Measurements from ENCODE around the gene GYPB.
"Not testable (repeated sequence)": the region's sequence is repeated elsewhere in the genome, so short reads cannot be mapped to it uniquely, and the experiment has no call there.

DNA sequence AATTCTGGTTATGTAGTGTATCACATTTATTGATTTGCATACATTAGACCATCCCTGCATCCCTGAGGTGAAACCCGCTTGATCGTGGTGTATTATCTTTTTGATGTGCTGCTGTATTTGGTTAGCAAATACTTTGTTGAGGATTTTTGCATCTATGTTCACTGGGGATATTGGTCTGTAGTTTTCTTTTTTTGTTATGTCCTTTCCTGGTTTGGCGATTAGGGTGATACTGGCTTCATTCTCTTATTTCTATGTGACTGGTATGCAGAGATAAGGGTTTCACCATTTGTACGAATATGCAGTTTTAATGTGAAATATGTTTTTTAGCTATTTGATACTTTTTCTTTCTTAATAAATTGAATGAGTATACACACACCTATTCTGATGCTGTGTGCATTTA, 45.2 kb downstream of the GYPB start:
- TF ChIP-seq, protein P1, sequence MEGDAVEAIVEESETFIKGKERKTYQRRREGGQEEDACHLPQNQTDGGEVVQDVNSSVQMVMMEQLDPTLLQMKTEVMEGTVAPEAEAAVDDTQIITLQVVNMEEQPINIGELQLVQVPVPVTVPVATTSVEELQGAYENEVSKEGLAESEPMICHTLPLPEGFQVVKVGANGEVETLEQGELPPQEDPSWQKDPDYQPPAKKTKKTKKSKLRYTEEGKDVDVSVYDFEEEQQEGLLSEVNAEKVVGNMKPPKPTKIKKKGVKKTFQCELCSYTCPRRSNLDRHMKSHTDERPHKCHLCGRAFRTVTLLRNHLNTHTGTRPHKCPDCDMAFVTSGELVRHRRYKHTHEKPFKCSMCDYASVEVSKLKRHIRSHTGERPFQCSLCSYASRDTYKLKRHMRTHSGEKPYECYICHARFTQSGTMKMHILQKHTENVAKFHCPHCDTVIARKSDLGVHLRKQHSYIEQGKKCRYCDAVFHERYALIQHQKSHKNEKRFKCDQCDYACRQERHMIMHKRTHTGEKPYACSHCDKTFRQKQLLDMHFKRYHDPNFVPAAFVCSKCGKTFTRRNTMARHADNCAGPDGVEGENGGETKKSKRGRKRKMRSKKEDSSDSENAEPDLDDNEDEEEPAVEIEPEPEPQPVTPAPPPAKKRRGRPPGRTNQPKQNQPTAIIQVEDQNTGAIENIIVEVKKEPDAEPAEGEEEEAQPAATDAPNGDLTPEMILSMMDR (IDR thresholded peaks at IDR 0.05) = not testable (repeated sequence)
- TF ChIP-seq POLR2A (IDR thresholded peaks at IDR 0.05; ENCODE audit: low read length); JUNB (IDR thresholded peaks at IDR 0.05); RFX5 (IDR thresholded peaks at IDR 0.05): not testable (repeated sequence)

Measured in A549 (cell line).